HepG2 (cell line): Measurements from ENCODE around the gene FDPS. TPM values are rescaled to one million over a fixed set of nuclear protein-coding genes. Genes with fewer than 3 reads are reported as not detected.

Source experiments
- AHR ChIP-seq: IDR thresholded peaks from 2 replicates; pipeline ENCODE4 v1.6.1; 2018; ENCODE audit warnings: missing genetic modification reagents, missing compliant biosample characterization
- HDAC6 ChIP-seq: fragments of 200-600 bp; sonication (generic); IDR thresholded peaks from 2 replicates; pipeline ENCODE4 v1.7.0; 2017; ENCODE audit warnings: mild to moderate bottlenecking, antibody characterized with exemption, low read length, low read depth
- HES4 ChIP-seq: sonication (generic); formaldehyde crosslinking; IDR thresholded peaks from 2 replicates; pipeline ENCODE4 v1.9.0; 2021; ENCODE audit warnings: mild to moderate bottlenecking, missing genetic modification reagents, borderline replicate concordance
- HNF1A ChIP-seq, 2 experiments: sonication (generic) in 1 of 2; formaldehyde crosslinking in 1 of 2; IDR thresholded peaks; 2 replicates each; pipeline versions ENCODE4 v1.4.0 to v1.6.1; 2016 to 2020; ENCODE audit warnings: borderline replicate concordance in 1 of 2, low read depth in 1 of 2, mild to moderate bottlenecking in 1 of 2, missing genetic modification reagents in 1 of 2
- HNRNPLL ChIP-seq: fragments of 200-400 bp; formaldehyde crosslinking; IDR thresholded peaks from 2 replicates; pipeline ENCODE4 v1.6.1; 2017; ENCODE audit warnings: mild to moderate bottlenecking, low read depth, low read length; ENCODE audit not compliant: poor library complexity, severe bottlenecking
- IKZF4 ChIP-seq: sonication (generic); formaldehyde crosslinking; IDR thresholded peaks from 2 replicates; pipeline ENCODE4 v1.5.1; 2020; ENCODE audit warnings: borderline replicate concordance, mild to moderate bottlenecking, low read depth, missing genetic modification reagents; ENCODE audit errors: not compliant biosample characterization
- KDM2A ChIP-seq: sonication (generic); formaldehyde crosslinking; IDR thresholded peaks from 2 replicates; pipeline ENCODE4 v1.4.0; 2020; ENCODE audit warnings: low read depth, missing genetic modification reagents, borderline replicate concordance
- KDM5A ChIP-seq: fragments of 200-600 bp; sonication (generic); IDR thresholded peaks from 2 replicates; pipeline ENCODE4 v1.7.0; 2018; ENCODE audit warnings: antibody characterized with exemption, mild to moderate bottlenecking, low read length, borderline replicate concordance
- MAF1 ChIP-seq: sonication (generic); formaldehyde crosslinking; IDR thresholded peaks from 2 replicates; pipeline ENCODE4 v1.5.0; 2020; ENCODE audit warnings: missing genetic modification reagents, borderline replicate concordance
- MEIS1 ChIP-seq: sonication (generic); formaldehyde crosslinking; IDR thresholded peaks from 2 replicates; pipeline ENCODE4 v1.9.0; 2021; ENCODE audit warnings: mild to moderate bottlenecking, missing genetic modification reagents, moderate library complexity, borderline replicate concordance
- NFRKB ChIP-seq: fragments of 450-650 bp; IDR thresholded peaks from 2 replicates; pipeline ENCODE4 v1.6.1; 2017
- NR1H2 ChIP-seq: sonication (generic); formaldehyde crosslinking; IDR thresholded peaks from 2 replicates; pipeline ENCODE4 v1.8.1; 2022; ENCODE audit warnings: low read depth, missing genetic modification reagents, borderline replicate concordance
- RFXAP ChIP-seq: sonication (generic); formaldehyde crosslinking; IDR thresholded peaks from 2 replicates; pipeline ENCODE4 v1.4.0; 2020; ENCODE audit warnings: missing genetic modification reagents, borderline replicate concordance
- STAG1 ChIP-seq: sonication (generic); formaldehyde crosslinking; IDR thresholded peaks from 2 replicates; pipeline ENCODE4 v1.4.0; 2020; ENCODE audit warnings: missing genetic modification reagents
- ZGPAT ChIP-seq: IDR thresholded peaks from 2 replicates; pipeline ENCODE4 v1.6.1; 2016; ENCODE audit warnings: mild to moderate bottlenecking
- ZNF724P ChIP-seq: sonication (generic); formaldehyde crosslinking; IDR thresholded peaks from 2 replicates; pipeline ENCODE4 v1.8.0; 2022; ENCODE audit warnings: missing genetic modification reagents, borderline replicate concordance
- polyA plus RNA-seq, 8 experiments: library from polyadenylated mRNA; depleted of rRNA in 3 of 8; stranded (reverse) in 7 of 8; unstranded in 1 of 8; fragments of >200 nt; fragmentation: Illumina TruSeq in 4 of 8; extraction: Trizol in 4 of 8; gene quantifications; 2 replicates each; pipeline versions ENCODE4 v1.2.1 to v1.2.3, GENCODE V29; 2011 to 2016; ENCODE audit warnings: low read depth in 4 of 8, missing spikeins in 1 of 8, mixed read lengths in 1 of 8; ENCODE audit not compliant: insufficient read depth in 1 of 8
- total RNA-seq, 5 experiments: library from RNA; depleted of rRNA; stranded (reverse); fragments of >200 nt; fragmentation: Illumina TruSeq; extraction: Trizol; gene quantifications; 2 replicates each; pipeline ENCODE4 v1.2.3, GENCODE V29; 2016; ENCODE audit warnings: low read depth in 1 of 5
- TF ChIP-seq, protein P1 (sequence below): sonication (generic); formaldehyde crosslinking; conservative IDR thresholded peaks from 2 replicates; pipeline ENCODE4 v1.8.0; 2022; ENCODE audit warnings: low read depth, missing genetic modification reagents
- TF ChIP-seq, protein P2 (sequence below): sonication (generic); formaldehyde crosslinking; IDR thresholded peaks from 2 replicates; pipeline ENCODE4 v1.5.1; 2020; ENCODE audit warnings: missing genetic modification reagents, mild to moderate bottlenecking, borderline replicate concordance

Gene FDPS
- total and polyA plus RNA-seq, 2 of the 13 experiments (the other 11 are each of a cell fraction or from before 2014, with no cell fraction given) = 264 to 519 TPM

GRCh38 chr1:155322953-155323728 is 14.5 kb downstream of the FDPS start (continued):
- no peak for TF ChIP-seq ZNF724P (CRISPR knock-in tag)
- peak; percentile 46; the same call in 1 of the 2 replicates for TF ChIP-seq ZGPAT
- no peak for TF ChIP-seq RFXAP (CRISPR knock-in tag)
- TF ChIP-seq, protein P1, sequence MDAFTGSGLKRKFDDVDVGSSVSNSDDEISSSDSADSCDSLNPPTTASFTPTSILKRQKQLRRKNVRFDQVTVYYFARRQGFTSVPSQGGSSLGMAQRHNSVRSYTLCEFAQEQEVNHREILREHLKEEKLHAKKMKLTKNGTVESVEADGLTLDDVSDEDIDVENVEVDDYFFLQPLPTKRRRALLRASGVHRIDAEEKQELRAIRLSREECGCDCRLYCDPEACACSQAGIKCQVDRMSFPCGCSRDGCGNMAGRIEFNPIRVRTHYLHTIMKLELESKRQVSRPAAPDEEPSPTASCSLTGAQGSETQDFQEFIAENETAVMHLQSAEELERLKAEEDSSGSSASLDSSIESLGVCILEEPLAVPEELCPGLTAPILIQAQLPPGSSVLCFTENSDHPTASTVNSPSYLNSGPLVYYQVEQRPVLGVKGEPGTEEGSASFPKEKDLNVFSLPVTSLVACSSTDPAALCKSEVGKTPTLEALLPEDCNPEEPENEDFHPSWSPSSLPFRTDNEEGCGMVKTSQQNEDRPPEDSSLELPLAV = no peak
- TF ChIP-seq STAG1 (CRISPR knock-in tag) = peak; percentile 85
- TF ChIP-seq HNF1A (IDR thresholded peaks at IDR 0.05; ENCODE audit: low read depth) = no peak
- TF ChIP-seq HNF1A (CRISPR knock-in tag; IDR thresholded peaks at IDR 0.05; ENCODE audit: borderline replicate concordance) = 0 out of 2 replicates have a peak, but pooled peaks have one; percentile 32
- TF ChIP-seq HNRNPLL = peak; percentile 55
- TF ChIP-seq HES4 (CRISPR knock-in tag) = peak; percentile 62; the same call in 1 of the 2 replicates
- no peak for TF ChIP-seq MEIS1 (CRISPR knock-in tag)
- no peak for TF ChIP-seq KDM5A
- no peak for TF ChIP-seq NR1H2 (CRISPR knock-in tag)
- no peak for TF ChIP-seq NFRKB
- no peak for TF ChIP-seq MAF1 (CRISPR knock-in tag)
- TF ChIP-seq, protein P2, sequence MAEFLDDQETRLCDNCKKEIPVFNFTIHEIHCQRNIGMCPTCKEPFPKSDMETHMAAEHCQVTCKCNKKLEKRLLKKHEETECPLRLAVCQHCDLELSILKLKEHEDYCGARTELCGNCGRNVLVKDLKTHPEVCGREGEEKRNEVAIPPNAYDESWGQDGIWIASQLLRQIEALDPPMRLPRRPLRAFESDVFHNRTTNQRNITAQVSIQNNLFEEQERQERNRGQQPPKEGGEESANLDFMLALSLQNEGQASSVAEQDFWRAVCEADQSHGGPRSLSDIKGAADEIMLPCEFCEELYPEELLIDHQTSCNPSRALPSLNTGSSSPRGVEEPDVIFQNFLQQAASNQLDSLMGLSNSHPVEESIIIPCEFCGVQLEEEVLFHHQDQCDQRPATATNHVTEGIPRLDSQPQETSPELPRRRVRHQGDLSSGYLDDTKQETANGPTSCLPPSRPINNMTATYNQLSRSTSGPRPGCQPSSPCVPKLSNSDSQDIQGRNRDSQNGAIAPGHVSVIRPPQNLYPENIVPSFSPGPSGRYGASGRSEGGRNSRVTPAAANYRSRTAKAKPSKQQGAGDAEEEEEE (CRISPR knock-in tag) = no peak
- TF ChIP-seq IKZF4 = no peak
- TF ChIP-seq KDM2A (CRISPR knock-in tag) = peak; percentile 67
- no peak for TF ChIP-seq AHR (CRISPR knock-in tag)
- no peak for TF ChIP-seq HDAC6
